GM10248 (cell line): ENCODE measurements around the gene ADCY1.

Experiments used
- CTCF ChIA-PET: fragments of 300-600 bp; sonication (Branson Sonifier 250); formaldehyde crosslinking; extraction: SDS; loops from one replicate; lab custom pipeline; 2021; ENCODE audit warnings: antibody characterized with exemption; lab: Yijun Ruan, JAX
- POLR2A ChIA-PET: fragments of 350-650 bp; sonication (Branson Sonifier 250); formaldehyde crosslinking; extraction: SDS; loops from one replicate; lab custom pipeline; 2020; ENCODE audit warnings: antibody characterized with exemption; lab: Yijun Ruan, JAX
- DNase-seq: peaks from one replicate; pipeline ENCODE4 v3.0.0; 2012; ENCODE audit errors: extremely low spot score
- TF ChIP-seq, protein P1 (sequence below): IDR thresholded peaks from 2 replicates; pipeline ENCODE4 v1.5.1; 2012; ENCODE audit warnings: mild to moderate bottlenecking, low read depth; ENCODE audit errors: extremely low read depth, missing control alignments, control extremely low read depth

Gene ADCY1

DNA sequence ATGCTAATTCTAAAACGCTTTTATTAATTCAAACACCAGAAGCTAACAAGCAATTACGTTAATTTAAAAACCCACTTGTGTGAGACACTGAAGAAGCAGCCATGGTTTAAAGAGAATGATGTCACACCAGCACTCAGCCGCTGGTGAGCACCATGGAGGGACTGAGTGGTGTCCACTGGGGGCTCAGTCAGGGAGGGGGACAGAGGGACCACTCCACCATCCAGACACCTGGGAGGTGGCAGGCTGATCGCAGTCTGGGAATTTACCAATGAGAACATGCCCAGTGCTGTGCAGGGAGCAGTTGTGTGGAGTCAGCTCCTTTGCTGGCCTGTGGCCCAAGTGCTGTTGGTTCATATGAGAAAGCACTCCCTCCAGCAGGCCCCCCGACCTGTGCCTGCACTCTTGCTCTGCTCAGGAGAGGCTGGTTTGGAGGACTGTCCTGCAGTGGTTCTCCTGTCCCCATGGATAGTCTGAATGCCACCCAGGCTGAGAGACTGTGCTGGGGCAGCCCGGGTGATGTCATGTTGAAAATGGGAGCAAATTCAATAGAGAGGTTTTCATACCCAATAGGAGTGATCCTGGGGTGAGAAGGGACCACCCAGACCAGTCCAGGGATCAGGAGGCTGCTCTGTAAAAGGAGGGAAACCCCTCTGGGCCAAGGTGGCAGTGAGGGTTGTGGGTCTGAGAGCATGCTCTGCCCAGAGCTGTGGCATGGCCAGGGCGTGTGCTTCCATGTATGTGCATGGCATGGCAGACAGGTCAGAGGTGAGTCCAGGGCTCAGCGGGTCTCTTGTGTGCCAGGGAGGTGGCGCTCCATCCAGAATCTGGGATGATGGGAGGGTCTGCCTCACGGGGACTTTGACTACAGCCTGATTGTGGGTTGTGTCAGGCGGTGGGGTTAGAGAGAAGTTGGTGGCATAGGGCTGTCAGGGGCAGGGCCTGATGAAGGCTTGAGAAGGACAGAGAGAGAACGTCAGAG is 12.7 kb downstream of the ADCY1 start:
- CTCF ChIA-PET, result interaction anchor here (1.2 kb wide), 1 partner anchor 10 kb away, joined by 4 read pairs; no protein-coding TSS in a partner anchor

DNA sequence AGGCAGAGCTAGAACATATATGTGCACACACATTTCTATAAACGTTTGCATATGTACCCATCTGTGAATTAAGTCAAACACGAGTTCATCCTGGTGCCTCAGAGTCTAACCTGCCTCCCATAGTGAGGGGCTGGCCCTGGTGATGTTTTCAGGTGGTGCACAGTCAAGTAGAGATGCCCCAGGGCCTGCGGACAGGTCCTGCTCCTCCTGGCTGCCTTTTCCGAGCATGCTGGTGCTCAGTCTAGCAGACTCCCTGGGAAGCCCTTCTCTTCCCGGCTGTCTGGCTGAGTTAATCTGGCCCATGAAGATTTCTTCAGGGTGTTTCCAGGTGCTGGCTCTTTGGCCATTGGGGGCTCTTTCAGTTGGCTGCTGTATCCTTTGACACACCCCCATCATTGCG is 14.3 kb downstream of the ADCY1 start:
- DNase-seq, result no peak
- CTCF ChIA-PET, result interaction anchor here (1.2 kb wide), 1 partner anchor 12 kb away, joined by 4 read pairs; no protein-coding TSS in a partner anchor
- TF ChIP-seq, protein P1, sequence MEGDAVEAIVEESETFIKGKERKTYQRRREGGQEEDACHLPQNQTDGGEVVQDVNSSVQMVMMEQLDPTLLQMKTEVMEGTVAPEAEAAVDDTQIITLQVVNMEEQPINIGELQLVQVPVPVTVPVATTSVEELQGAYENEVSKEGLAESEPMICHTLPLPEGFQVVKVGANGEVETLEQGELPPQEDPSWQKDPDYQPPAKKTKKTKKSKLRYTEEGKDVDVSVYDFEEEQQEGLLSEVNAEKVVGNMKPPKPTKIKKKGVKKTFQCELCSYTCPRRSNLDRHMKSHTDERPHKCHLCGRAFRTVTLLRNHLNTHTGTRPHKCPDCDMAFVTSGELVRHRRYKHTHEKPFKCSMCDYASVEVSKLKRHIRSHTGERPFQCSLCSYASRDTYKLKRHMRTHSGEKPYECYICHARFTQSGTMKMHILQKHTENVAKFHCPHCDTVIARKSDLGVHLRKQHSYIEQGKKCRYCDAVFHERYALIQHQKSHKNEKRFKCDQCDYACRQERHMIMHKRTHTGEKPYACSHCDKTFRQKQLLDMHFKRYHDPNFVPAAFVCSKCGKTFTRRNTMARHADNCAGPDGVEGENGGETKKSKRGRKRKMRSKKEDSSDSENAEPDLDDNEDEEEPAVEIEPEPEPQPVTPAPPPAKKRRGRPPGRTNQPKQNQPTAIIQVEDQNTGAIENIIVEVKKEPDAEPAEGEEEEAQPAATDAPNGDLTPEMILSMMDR, result no peak
- POLR2A ChIA-PET, result no interaction called here

More for the DNA sequence above, 12.7 kb downstream of the ADCY1 start:
- POLR2A ChIA-PET, result no interaction called here
- TF ChIP-seq, protein P1, result no peak
- DNase-seq, result no peak

DNA sequence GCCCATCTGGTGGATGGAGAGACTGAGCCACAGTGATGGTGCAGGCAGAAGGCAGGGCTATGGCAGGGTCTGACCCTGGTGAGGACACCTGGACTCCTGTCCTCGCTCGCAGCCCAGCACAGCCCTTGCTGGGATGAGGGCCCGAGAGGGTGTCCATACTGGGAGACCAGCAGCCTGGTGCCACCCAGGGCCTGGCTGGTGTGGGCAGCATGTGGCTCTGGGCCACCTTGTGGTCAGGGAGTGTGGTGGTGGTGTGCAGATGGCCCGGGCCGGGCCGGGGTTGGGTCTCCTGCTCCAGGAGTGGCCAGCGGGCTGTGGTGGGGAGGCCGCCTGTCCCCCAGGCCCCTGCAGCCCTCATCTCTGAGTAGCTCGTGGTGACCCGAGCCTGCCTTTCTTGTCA is 14.9 kb downstream of the ADCY1 start:
- ChIA-PET POLR2A (no interaction called here), CTCF (interaction anchor here (0.8 kb wide), 1 partner anchor 10 kb away, joined by 3 read pairs; no protein-coding TSS in a partner anchor)
- TF ChIP-seq, protein P1, result no peak
- DNase-seq, result no peak

DNA sequence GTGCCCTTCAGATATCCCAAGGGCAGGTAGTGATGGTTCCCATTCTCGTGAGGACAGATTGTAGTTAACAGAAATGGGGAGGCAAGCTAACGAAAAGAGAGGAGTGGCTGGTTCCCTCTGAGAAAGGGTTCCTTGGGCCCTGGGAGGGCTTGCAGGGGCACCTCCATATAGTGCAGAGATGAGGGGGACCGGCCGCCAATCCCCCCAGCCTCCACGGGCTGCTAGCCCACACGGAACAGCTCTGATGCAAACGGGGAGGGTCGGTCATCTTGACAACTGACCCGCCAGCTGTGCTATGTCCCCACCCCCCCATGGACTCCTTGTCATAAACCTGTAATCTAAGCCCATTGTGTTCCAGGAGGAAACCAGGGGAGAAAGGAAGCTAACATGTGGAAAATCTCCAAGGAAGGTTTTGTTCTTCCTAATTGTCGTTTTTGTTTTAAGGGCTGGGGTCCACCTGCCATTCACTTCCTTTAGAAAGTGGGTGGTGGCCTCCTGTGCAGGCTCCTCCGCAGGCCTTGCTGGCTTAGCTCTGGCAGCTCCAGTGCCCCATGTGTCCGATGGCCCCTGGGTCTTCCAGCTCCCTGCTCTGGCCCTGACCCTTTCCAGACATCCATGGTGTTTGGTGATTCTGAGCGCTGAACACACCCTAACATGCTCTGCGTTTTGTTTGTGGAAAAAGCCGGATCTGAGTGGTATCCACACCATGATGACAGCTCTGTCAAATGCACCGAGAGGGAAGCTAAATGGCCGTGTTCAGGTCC is 15.9 kb downstream of the ADCY1 start:
- no peak for DNase-seq
- CTCF ChIA-PET, result interaction anchor here (1.2 to 2.4 kb wide), 2 partner anchors 10 to 17 kb away, joined by 4 to 7 read pairs; no protein-coding TSS in a partner anchor
- POLR2A ChIA-PET, result no interaction called here
- TF ChIP-seq, protein P1, result no peak

DNA sequence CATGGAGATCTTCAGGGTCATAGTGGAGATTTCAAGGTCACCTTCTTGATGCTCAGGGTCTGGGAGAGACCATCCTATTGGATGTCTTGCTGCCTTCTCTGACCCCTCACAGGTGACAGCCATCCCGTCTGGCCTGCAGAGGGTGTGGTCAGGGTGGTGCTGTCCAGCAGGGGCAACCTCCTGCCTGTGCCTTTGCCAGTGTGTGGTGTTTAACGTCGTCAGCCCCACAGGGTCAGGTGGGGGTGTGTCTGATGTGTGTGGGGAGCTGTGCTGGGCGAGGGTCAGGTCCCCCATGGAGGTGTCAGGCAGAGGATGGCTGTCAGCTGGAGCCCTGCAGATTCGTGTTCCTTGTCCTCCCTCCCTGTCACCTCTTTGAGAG is 16.5 kb downstream of the ADCY1 start:
- no peak for DNase-seq
- ChIA-PET CTCF (interaction anchor here (1.2 to 2.4 kb wide), 2 partner anchors 10 to 17 kb away, joined by 4 to 7 read pairs; no protein-coding TSS in a partner anchor), POLR2A (no interaction called here)
- TF ChIP-seq, protein P1, result no peak

DNA sequence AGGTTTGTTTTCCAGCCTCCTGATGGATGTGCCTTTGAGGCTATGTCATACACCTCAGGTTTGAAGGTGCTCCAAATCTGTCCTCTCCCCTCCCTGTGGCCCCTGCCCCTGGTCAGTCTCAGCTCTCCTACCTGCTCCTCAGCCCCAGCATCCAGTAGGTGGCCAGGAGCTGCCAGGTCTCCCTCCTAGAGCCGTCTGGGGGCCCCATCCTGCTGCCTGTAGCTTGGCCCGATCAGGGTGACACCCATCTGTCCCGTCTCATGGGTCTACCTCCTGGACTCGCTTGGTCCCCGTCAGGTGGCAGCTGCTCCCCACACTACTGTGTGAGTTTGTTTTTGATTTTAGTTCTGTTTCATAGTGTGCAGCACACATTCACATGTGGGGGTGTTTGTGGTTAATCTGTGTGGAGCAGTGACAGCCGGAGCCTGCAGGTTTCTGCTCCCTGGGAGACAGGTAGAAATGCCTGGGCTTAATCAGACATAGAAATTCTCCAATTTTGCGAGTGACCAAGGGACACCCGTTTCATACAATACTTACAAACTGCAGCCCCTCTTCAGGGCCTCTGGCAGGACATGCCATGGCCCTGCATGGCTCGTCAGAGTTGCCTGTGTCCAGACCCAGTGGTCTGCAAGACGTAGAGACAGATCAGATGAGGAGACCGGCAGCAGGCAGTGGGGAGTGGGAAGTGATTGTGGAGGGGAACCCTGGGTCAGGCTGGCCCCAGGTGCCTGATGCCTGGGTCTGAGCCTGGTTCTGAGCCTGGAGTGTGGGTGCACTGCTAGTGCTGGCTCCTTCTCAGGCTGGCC is 17.1 kb downstream of the ADCY1 start:
- TF ChIP-seq, protein P1, result no peak
- ChIA-PET POLR2A (no interaction called here), CTCF (interaction anchor here (2.4 kb wide), 1 partner anchor 16 kb away, joined by 7 read pairs; no protein-coding TSS in a partner anchor)
- no peak for DNase-seq
